ENCODE results near the gene ADAMTS2.
"Not testable (repeated sequence)": the region's sequence is repeated elsewhere in the genome, so short reads cannot be mapped to it uniquely, and the experiment has no call there.

The ADAMTS2 gene

GRCh38 chr5:179287631-179288030, 57.6 kb downstream of the ADAMTS2 start:
- no peaks in the 10 kb centered on the region for H3K9me3 ChIP-seq (ENCODE audit: control insufficient read depth in 2 of 2, low read length in 2 of 2)
- H3K27ac ChIP-seq (ENCODE audit: low read depth in 2 of 2, low read length in 2 of 2) = no peak overlapping the region
- no peaks in the 10 kb centered on the region for H3K36me3 ChIP-seq (ENCODE audit: control insufficient read depth in 2 of 2, insufficient read depth in 2 of 2, low read length in 2 of 2)
- no peaks in the 10 kb centered on the region for H3K4me1 ChIP-seq (ENCODE audit: control insufficient read depth in 2 of 2, insufficient read depth in 2 of 2, low read length in 2 of 2)
- H3K27me3 ChIP-seq (ENCODE audit: control insufficient read depth in 2 of 2, insufficient read depth in 2 of 2, low read length in 2 of 2) = no peaks in the 10 kb centered on the region
- no peak overlapping the region for H3K9ac ChIP-seq (ENCODE audit: low read depth in 1 of 2, low read length in 2 of 2)
- H3K4me3 ChIP-seq (ENCODE audit: low read length in 2 of 2) = no peak overlapping the region

GRCh38 chr5:179287071-179287470, 58.2 kb downstream of the ADAMTS2 start:
- H3K36me3 ChIP-seq (ENCODE audit: control insufficient read depth in 2 of 2, insufficient read depth in 2 of 2, low read length in 2 of 2) = no peaks in the 10 kb centered on the region
- H3K9me3 ChIP-seq (ENCODE audit: control insufficient read depth in 2 of 2, low read length in 2 of 2) = no peaks in the 10 kb centered on the region
- no peaks in the 10 kb centered on the region for H3K4me1 ChIP-seq (ENCODE audit: control insufficient read depth in 2 of 2, insufficient read depth in 2 of 2, low read length in 2 of 2)

DNA sequence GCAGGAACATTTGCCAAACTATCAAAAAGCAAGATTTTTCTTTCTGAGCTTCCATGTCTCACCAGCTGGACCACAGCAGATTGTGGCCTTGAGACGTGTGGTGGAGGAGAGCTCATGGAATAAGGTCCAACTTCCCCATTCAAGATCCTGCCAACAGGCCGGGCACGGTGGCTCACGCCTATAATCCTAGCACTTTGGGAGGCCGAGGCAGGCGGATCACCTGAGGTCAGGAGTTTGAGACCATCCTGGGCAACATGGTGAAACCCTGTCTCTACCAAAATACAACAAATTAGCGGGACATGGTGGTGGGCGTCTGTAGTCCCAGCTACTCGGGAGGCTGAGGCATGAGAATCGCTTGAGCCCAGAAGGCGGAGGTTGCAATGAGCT, 59.5 kb downstream of the ADAMTS2 start:
- not testable (repeated sequence) for H3K27me3 ChIP-seq (ENCODE audit: control insufficient read depth in 2 of 2, insufficient read depth in 2 of 2, low read length in 2 of 2); H3K9me3 ChIP-seq (ENCODE audit: control insufficient read depth in 2 of 2, low read length in 2 of 2); H3K27ac ChIP-seq (ENCODE audit: low read depth in 2 of 2, low read length in 2 of 2); H3K4me3 ChIP-seq (ENCODE audit: low read length in 2 of 2); H3K4me1 ChIP-seq (ENCODE audit: control insufficient read depth in 2 of 2, insufficient read depth in 2 of 2, low read length in 2 of 2); H3K36me3 ChIP-seq (ENCODE audit: control insufficient read depth in 2 of 2, insufficient read depth in 2 of 2, low read length in 2 of 2); H3K9ac ChIP-seq (ENCODE audit: low read depth in 1 of 2, low read length in 2 of 2)

More at GRCh38 chr5:179287071-179287470, 58.2 kb downstream of the ADAMTS2 start:
- no peak overlapping the region for H3K9ac ChIP-seq (ENCODE audit: low read depth in 1 of 2, low read length in 2 of 2)
- no peaks in the 10 kb centered on the region for H3K27me3 ChIP-seq (ENCODE audit: control insufficient read depth in 2 of 2, insufficient read depth in 2 of 2, low read length in 2 of 2)
- no peak overlapping the region for H3K4me3 ChIP-seq (ENCODE audit: low read length in 2 of 2)
- H3K27ac ChIP-seq (ENCODE audit: low read depth in 2 of 2, low read length in 2 of 2) = no peak overlapping the region

DNA sequence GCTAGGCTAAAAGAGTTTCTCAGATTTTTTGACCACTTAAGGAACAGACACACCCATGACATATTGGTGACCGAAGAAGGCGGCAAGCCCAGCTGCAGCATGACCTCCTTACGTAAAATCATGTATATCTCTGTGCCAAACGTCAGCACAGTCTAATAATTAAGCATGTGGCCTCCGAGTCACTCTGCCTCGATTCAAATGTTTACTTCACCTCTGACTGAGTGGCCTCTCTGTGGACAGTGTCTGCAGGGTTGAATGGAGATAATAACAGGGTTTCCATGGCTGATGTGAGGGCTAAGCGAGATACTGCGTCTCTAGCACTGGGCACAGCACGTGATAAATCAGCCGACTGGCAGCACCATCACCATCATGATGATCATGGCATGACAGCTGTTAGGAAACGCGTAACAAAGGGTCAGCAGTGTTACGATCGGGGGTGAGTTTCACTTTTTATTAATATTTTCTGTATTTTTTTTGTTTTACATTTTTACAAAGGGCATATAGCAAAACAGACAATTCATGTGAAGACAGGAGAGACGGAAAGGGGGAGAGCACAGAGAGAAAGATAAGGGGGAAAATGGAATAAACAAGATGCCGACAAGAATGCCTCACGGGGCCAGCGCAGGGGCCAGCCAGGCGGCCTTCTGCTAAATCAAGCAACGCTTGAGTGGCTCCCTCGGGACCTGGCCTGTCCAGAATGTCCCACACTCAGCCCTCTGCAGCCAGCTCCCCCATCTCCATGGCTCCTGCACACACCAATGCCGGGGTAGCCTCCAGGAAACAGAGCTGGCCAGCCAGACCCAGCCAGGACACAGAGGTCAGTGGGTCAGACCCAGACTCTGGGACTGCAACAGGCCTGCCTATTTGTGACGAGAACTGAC, 60.3 kb downstream of the ADAMTS2 start:
- no peak overlapping the region for H3K9ac ChIP-seq (ENCODE audit: low read depth in 1 of 2, low read length in 2 of 2)
- H3K4me1 ChIP-seq (ENCODE audit: control insufficient read depth in 2 of 2, insufficient read depth in 2 of 2, low read length in 2 of 2) = no peaks in the 10 kb centered on the region
- no peak overlapping the region for H3K4me3 ChIP-seq (ENCODE audit: low read length in 2 of 2)
- no peak overlapping the region for H3K27ac ChIP-seq (ENCODE audit: low read depth in 2 of 2, low read length in 2 of 2)
- no peaks in the 10 kb centered on the region for H3K9me3 ChIP-seq (ENCODE audit: control insufficient read depth in 2 of 2, low read length in 2 of 2)
- no peaks in the 10 kb centered on the region for H3K36me3 ChIP-seq (ENCODE audit: control insufficient read depth in 2 of 2, insufficient read depth in 2 of 2, low read length in 2 of 2)
- H3K27me3 ChIP-seq (ENCODE audit: control insufficient read depth in 2 of 2, insufficient read depth in 2 of 2, low read length in 2 of 2) = no peaks in the 10 kb centered on the region

DNA sequence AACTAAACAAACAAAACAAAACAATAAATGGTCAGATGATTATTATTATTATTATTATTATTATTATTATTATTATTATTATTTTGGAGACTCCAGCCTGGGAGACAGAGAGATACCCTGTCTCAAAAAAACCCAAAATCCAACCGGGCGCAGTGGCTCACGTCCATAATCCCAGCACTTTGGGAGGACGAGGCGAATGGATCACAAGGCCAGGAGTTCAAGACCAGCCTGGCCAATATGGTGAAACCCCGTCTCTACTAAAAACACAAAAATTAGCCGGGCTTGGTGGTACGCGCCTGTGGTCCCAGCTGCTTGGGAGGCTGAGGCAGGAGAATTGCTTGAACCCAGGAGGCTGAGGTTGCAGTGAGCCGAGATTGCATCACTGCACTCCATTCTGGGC, 61.4 kb downstream of the ADAMTS2 start:
- not testable (repeated sequence) for H3K27ac ChIP-seq (ENCODE audit: low read depth in 2 of 2, low read length in 2 of 2); H3K9me3 ChIP-seq (ENCODE audit: control insufficient read depth in 2 of 2, low read length in 2 of 2); H3K27me3 ChIP-seq (ENCODE audit: control insufficient read depth in 2 of 2, insufficient read depth in 2 of 2, low read length in 2 of 2); H3K36me3 ChIP-seq (ENCODE audit: control insufficient read depth in 2 of 2, insufficient read depth in 2 of 2, low read length in 2 of 2); H3K4me3 ChIP-seq (ENCODE audit: low read length in 2 of 2); H3K4me1 ChIP-seq (ENCODE audit: control insufficient read depth in 2 of 2, insufficient read depth in 2 of 2, low read length in 2 of 2); H3K9ac ChIP-seq (ENCODE audit: low read depth in 1 of 2, low read length in 2 of 2)

- Histone ChIP-seq H3K4me1 (ENCODE audit: control insufficient read depth in 2 of 2, insufficient read depth in 2 of 2, low read length in 2 of 2) (no peaks in the 10 kb centered on the region), H3K36me3 (ENCODE audit: control insufficient read depth in 2 of 2, insufficient read depth in 2 of 2, low read length in 2 of 2) (no peaks in the 10 kb centered on the region), H3K9ac (ENCODE audit: low read depth in 1 of 2, low read length in 2 of 2) (no peak overlapping the region), H3K9me3 (ENCODE audit: control insufficient read depth in 2 of 2, low read length in 2 of 2) (no peaks in the 10 kb centered on the region), H3K27ac (ENCODE audit: low read depth in 2 of 2, low read length in 2 of 2) (no peak overlapping the region), H3K27me3 (ENCODE audit: control insufficient read depth in 2 of 2, insufficient read depth in 2 of 2, low read length in 2 of 2) (no peaks in the 10 kb centered on the region), H3K4me3 (ENCODE audit: low read length in 2 of 2) (no peak overlapping the region)
Observed at GRCh38 chr5:179281694-179282093, 63.6 kb downstream of the ADAMTS2 start.

DNA sequence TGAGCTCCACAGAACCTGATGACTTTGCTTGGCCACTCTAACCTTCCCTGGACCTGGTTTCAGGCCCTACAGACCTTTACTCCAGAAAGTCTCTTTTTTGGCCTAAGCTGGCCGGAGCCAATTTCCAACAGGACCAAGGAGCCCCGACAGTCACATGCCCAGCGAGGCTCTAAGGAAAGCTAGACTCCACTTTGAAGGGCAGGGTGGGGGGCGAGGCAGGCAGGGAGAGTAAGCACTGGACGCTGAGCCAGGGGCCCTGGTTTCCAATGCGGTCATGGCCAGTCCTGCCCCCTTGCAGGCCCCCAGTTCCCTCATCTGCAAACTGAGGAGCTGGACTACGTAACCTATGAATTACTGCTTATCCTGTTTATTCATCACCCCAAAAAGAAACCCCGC, 65.2 kb downstream of the ADAMTS2 start:
- Histone ChIP-seq H3K9ac (ENCODE audit: low read depth in 1 of 2, low read length in 2 of 2) (no peak overlapping the region), H3K4me3 (ENCODE audit: low read length in 2 of 2) (no peak overlapping the region), H3K36me3 (ENCODE audit: control insufficient read depth in 2 of 2, insufficient read depth in 2 of 2, low read length in 2 of 2) (no peaks in the 10 kb centered on the region), H3K9me3 (ENCODE audit: control insufficient read depth in 2 of 2, low read length in 2 of 2) (no peaks in the 10 kb centered on the region), H3K27me3 (ENCODE audit: control insufficient read depth in 2 of 2, insufficient read depth in 2 of 2, low read length in 2 of 2) (no peaks in the 10 kb centered on the region), H3K27ac (ENCODE audit: low read depth in 2 of 2, low read length in 2 of 2) (no peak overlapping the region), H3K4me1 (ENCODE audit: control insufficient read depth in 2 of 2, insufficient read depth in 2 of 2, low read length in 2 of 2) (peaks cover 0 to 6% of the 10 kb centered on the region in 2 donors)

GRCh38 chr5:179279347-179280094, 65.7 kb downstream of the ADAMTS2 start:
- no peak overlapping the region for H3K4me3 ChIP-seq (ENCODE audit: low read length in 2 of 2)
- H3K27me3 ChIP-seq (ENCODE audit: control insufficient read depth in 2 of 2, insufficient read depth in 2 of 2, low read length in 2 of 2) = no peaks in the 10 kb centered on the region
- no peak overlapping the region for H3K27ac ChIP-seq (ENCODE audit: low read depth in 2 of 2, low read length in 2 of 2)
- H3K36me3 ChIP-seq (ENCODE audit: control insufficient read depth in 2 of 2, insufficient read depth in 2 of 2, low read length in 2 of 2) = no peaks in the 10 kb centered on the region
- peaks cover 0 to 6% of the 10 kb centered on the region in 2 donors for H3K4me1 ChIP-seq (ENCODE audit: control insufficient read depth in 2 of 2, insufficient read depth in 2 of 2, low read length in 2 of 2)
- no peak overlapping the region for H3K9ac ChIP-seq (ENCODE audit: low read depth in 1 of 2, low read length in 2 of 2)
- no peaks in the 10 kb centered on the region for H3K9me3 ChIP-seq (ENCODE audit: control insufficient read depth in 2 of 2, low read length in 2 of 2)

DNA sequence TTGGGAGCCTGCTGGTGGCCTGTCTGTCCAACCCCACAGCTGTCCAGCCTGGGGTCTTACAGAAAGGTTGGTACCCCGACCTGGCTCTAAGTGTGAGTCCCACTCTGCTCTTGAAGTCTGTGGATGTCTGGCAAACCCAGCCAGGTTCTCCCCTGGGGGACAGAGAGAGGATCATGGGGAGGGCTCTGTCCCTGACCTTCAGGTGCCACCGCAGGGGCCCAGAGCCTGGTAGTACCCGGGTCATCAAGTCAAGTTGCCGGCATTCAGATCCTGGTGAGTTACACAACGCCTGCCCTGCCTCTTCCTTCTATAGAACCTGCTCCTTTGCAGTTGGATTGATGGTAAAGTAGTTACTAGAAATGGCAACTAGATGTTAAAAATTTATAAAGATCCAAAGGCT, 66.7 kb downstream of the ADAMTS2 start:
- Histone ChIP-seq H3K9me3 (ENCODE audit: control insufficient read depth in 2 of 2, low read length in 2 of 2) (no peaks in the 10 kb centered on the region), H3K27ac (ENCODE audit: low read depth in 2 of 2, low read length in 2 of 2) (no peak overlapping the region)

GRCh38 chr5:179278119-179278518, 67.1 kb downstream of the ADAMTS2 start:
- Histone ChIP-seq H3K4me1 (ENCODE audit: control insufficient read depth in 2 of 2, insufficient read depth in 2 of 2, low read length in 2 of 2) (peaks cover 0 to 6% of the 10 kb centered on the region in 2 donors), H3K36me3 (ENCODE audit: control insufficient read depth in 2 of 2, insufficient read depth in 2 of 2, low read length in 2 of 2) (no peaks in the 10 kb centered on the region), H3K4me3 (ENCODE audit: low read length in 2 of 2) (no peak overlapping the region), H3K9ac (ENCODE audit: low read depth in 1 of 2, low read length in 2 of 2) (no peak overlapping the region), H3K27ac (ENCODE audit: low read depth in 2 of 2, low read length in 2 of 2) (no peak overlapping the region), H3K27me3 (ENCODE audit: control insufficient read depth in 2 of 2, insufficient read depth in 2 of 2, low read length in 2 of 2) (no peaks in the 10 kb centered on the region), H3K9me3 (ENCODE audit: control insufficient read depth in 2 of 2, low read length in 2 of 2) (no peaks in the 10 kb centered on the region)

More for the DNA sequence above, 66.7 kb downstream of the ADAMTS2 start:
- no peaks in the 10 kb centered on the region for H3K36me3 ChIP-seq (ENCODE audit: control insufficient read depth in 2 of 2, insufficient read depth in 2 of 2, low read length in 2 of 2)
- peaks cover 0 to 6% of the 10 kb centered on the region in 2 donors for H3K4me1 ChIP-seq (ENCODE audit: control insufficient read depth in 2 of 2, insufficient read depth in 2 of 2, low read length in 2 of 2)
- H3K27me3 ChIP-seq (ENCODE audit: control insufficient read depth in 2 of 2, insufficient read depth in 2 of 2, low read length in 2 of 2) = no peaks in the 10 kb centered on the region
- H3K4me3 ChIP-seq (ENCODE audit: low read length in 2 of 2) = no peak overlapping the region
- H3K9ac ChIP-seq (ENCODE audit: low read depth in 1 of 2, low read length in 2 of 2) = no peak overlapping the region
